GM12865 (cell line): ENCODE results near the gene BSG.
A peak's percentile ranks its signal among the peaks of the same experiment; 100 is the strongest.

ENCODE experiments used
- DNase-seq: peaks from one replicate; pipeline ENCODE4 v3.0.0; 2010; ENCODE audit warnings: low read depth
- H3K4me3 ChIP-seq: 2 replicates; pipeline ENCODE4 v1.5.1; 2011; ENCODE audit warnings: mild to moderate bottlenecking, low read depth, low read length, control low read depth
- CTCF ChIP-seq: IDR thresholded peaks from 2 replicates; pipeline ENCODE4 v1.5.1; 2011; ENCODE audit warnings: low read length, control low read depth, low read depth, inconsistent platforms; ENCODE audit not compliant: insufficient read depth; ENCODE audit errors: missing control alignments

Gene BSG

GRCh38 chr19:531009-531752, 41.2 kb upstream of the BSG start:
- DNase-seq = peak; percentile 93
- TF ChIP-seq CTCF = peak; percentile 3

GRCh38 chr19:531753-532560, 40.4 kb upstream of the BSG start, which contains the start of gene CDC34:
Gene CDC34, plus strand, starts transcription at chr19:531760. Its CDS starts 172 bp downstream, at chr19:531932.
- DNase-seq = no peak
- peak within 1 kb of the TSS; percentile 69 for H3K4me3 ChIP-seq
- TF ChIP-seq CTCF = no peak

More at GRCh38 chr19:531009-531752, 41.2 kb upstream of the BSG start:
- peak overlapping the region; percentile 69 for H3K4me3 ChIP-seq

GRCh38 chr19:532561-533363, 39.6 kb upstream of the BSG start:
- DNase-seq = peak; percentile 62
- peak overlapping the region; percentile 68 for H3K4me3 ChIP-seq
- TF ChIP-seq CTCF = peak; percentile 41

- TF ChIP-seq CTCF = no peak
- DNase-seq = no peak
- H3K4me3 ChIP-seq = peak overlapping the region; percentile 68
Observed at GRCh38 chr19:533364-534058, 38.9 kb upstream of the BSG start.

GRCh38 chr19:534088-534487, 38.3 kb upstream of the BSG start:
- no peak overlapping the region for H3K4me3 ChIP-seq
- DNase-seq = no peak
- peak; percentile 2 for TF ChIP-seq CTCF
